SK-N-SH (cell line): ENCODE results near the gene PHF21A.

Experiments used
- EP300 ChIP-seq, 2 experiments: IDR thresholded peaks; 2 replicates each; pipeline versions ENCODE4 v1.4.0 to v1.6.1; 2012; ENCODE audit warnings: borderline replicate concordance in 1 of 2, low read depth in 1 of 2, low read length in 1 of 2
- FOSL2 ChIP-seq: IDR thresholded peaks from 2 replicates; pipeline ENCODE4 v1.4.0; 2012; ENCODE audit warnings: low read depth, mild to moderate bottlenecking, moderate library complexity, borderline replicate concordance
- MEF2A ChIP-seq: IDR thresholded peaks from 2 replicates; pipeline ENCODE4 v1.4.0; 2012; ENCODE audit warnings: low read depth, borderline replicate concordance
- POLR2AphosphoS5 ChIP-seq: IDR thresholded peaks from 2 replicates; pipeline ENCODE4 v1.6.1; 2012; ENCODE audit warnings: low read depth, low read length
- TEAD4 ChIP-seq: IDR thresholded peaks from 2 replicates; pipeline ENCODE4 v1.4.0; 2012; ENCODE audit warnings: mild to moderate bottlenecking, borderline replicate concordance; ENCODE audit not compliant: insufficient read depth
- YY1 ChIP-seq: IDR thresholded peaks from 2 replicates; pipeline ENCODE4 v1.4.0; 2012; ENCODE audit warnings: low read depth, mild to moderate bottlenecking
- TF ChIP-seq, protein P1 (sequence below): fragments of 200-600 bp; sonication (generic); IDR thresholded peaks from 2 replicates; pipeline ENCODE4 v1.6.1; 2017; ENCODE audit warnings: antibody characterized with exemption, mild to moderate bottlenecking, moderate library complexity
- TF ChIP-seq, protein P2 (sequence below): fragments of 150-350 bp; IDR thresholded peaks from 2 replicates; pipeline ENCODE4 v1.6.1; 2016; ENCODE audit warnings: mild to moderate bottlenecking, low read depth, low read length
- TF ChIP-seq, protein P3 (sequence below): fragments of 150-350 bp; IDR thresholded peaks from 2 replicates; pipeline ENCODE4 v1.6.1; 2017; ENCODE audit warnings: antibody characterized with exemption, low read length, low read depth, borderline replicate concordance

DNA sequence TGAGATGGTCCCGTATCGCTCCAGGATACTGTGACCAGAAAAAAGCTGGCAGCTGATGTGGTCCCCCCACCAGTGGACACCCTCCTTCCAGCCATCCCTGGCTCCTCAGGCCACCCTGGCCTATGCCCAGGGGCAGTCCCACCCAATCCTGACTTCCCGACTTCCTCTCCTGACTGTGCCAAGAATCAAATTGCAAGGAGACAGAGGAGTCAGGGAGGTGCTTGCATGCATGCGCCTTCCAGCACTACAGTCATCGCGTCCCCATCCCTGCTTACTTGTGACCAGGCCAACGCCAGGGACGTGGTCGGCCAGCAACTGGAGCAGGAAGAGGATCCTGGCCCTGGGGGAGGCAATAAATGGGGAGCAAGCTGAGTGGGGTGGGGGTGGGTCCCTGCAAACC lies 210.6 kb downstream of the PHF21A start:
- TF ChIP-seq TEAD4: no peak
- TF ChIP-seq, protein P1, sequence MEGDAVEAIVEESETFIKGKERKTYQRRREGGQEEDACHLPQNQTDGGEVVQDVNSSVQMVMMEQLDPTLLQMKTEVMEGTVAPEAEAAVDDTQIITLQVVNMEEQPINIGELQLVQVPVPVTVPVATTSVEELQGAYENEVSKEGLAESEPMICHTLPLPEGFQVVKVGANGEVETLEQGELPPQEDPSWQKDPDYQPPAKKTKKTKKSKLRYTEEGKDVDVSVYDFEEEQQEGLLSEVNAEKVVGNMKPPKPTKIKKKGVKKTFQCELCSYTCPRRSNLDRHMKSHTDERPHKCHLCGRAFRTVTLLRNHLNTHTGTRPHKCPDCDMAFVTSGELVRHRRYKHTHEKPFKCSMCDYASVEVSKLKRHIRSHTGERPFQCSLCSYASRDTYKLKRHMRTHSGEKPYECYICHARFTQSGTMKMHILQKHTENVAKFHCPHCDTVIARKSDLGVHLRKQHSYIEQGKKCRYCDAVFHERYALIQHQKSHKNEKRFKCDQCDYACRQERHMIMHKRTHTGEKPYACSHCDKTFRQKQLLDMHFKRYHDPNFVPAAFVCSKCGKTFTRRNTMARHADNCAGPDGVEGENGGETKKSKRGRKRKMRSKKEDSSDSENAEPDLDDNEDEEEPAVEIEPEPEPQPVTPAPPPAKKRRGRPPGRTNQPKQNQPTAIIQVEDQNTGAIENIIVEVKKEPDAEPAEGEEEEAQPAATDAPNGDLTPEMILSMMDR: no peak
- TF ChIP-seq, protein P2, sequence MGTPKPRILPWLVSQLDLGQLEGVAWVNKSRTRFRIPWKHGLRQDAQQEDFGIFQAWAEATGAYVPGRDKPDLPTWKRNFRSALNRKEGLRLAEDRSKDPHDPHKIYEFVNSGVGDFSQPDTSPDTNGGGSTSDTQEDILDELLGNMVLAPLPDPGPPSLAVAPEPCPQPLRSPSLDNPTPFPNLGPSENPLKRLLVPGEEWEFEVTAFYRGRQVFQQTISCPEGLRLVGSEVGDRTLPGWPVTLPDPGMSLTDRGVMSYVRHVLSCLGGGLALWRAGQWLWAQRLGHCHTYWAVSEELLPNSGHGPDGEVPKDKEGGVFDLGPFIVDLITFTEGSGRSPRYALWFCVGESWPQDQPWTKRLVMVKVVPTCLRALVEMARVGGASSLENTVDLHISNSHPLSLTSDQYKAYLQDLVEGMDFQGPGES: no peak
- no peak for TF ChIP-seq POLR2AphosphoS5
- TF ChIP-seq MEF2A: no peak
- TF ChIP-seq, protein P3, sequence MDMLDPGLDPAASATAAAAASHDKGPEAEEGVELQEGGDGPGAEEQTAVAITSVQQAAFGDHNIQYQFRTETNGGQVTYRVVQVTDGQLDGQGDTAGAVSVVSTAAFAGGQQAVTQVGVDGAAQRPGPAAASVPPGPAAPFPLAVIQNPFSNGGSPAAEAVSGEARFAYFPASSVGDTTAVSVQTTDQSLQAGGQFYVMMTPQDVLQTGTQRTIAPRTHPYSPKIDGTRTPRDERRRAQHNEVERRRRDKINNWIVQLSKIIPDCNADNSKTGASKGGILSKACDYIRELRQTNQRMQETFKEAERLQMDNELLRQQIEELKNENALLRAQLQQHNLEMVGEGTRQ: no peak
- TF ChIP-seq EP300 (IDR thresholded peaks at IDR 0.05; ENCODE audit: borderline replicate concordance in 1 of 2, low read depth in 1 of 2, low read length in 1 of 2): no peak
- no peak for TF ChIP-seq YY1
- no peak for TF ChIP-seq FOSL2
